ES-I3 (cell line): ENCODE measurements around the gene LDLRAD4.

Experiments
- H3K36me3 ChIP-seq: 2 replicates; pipeline ENCODE4 v1.6.1; 2013; ENCODE audit warnings: mild to moderate bottlenecking, low read length, control low read depth, moderate library complexity; ENCODE audit not compliant: insufficient read depth
- H3K4me1 ChIP-seq: 2 replicates; pipeline ENCODE4 v1.6.1; 2013; ENCODE audit warnings: mild to moderate bottlenecking, control low read depth, low read length; ENCODE audit not compliant: insufficient read depth
- H3K9ac ChIP-seq: 2 replicates; pipeline ENCODE4 v1.6.1; 2013; ENCODE audit warnings: low read depth, mild to moderate bottlenecking, low read length, moderate library complexity
- H3K9me3 ChIP-seq: 2 replicates; pipeline ENCODE4 v1.6.1; 2013; ENCODE audit warnings: mild to moderate bottlenecking, low read length, moderate library complexity; ENCODE audit not compliant: control insufficient read depth, insufficient read depth

The LDLRAD4 gene

GRCh38 chr18:13618760-13619438 lies 400.3 kb downstream of the LDLRAD4 start:
- H3K4me1 ChIP-seq, result no peaks in the 10 kb centered on the region
- H3K36me3 ChIP-seq, result no peaks in the 10 kb centered on the region
- H3K9ac ChIP-seq, result no peak overlapping the region

GRCh38 chr18:13619505-13620205 lies 401.1 kb downstream of the LDLRAD4 start:
- no peaks in the 10 kb centered on the region for H3K36me3 ChIP-seq
- no peaks in the 10 kb centered on the region for H3K4me1 ChIP-seq
- no peaks in the 10 kb centered on the region for H3K9me3 ChIP-seq
- no peak overlapping the region for H3K9ac ChIP-seq

More at GRCh38 chr18:13618760-13619438, 400.3 kb downstream of the LDLRAD4 start:
- H3K9me3 ChIP-seq, result no peaks in the 10 kb centered on the region

DNA sequence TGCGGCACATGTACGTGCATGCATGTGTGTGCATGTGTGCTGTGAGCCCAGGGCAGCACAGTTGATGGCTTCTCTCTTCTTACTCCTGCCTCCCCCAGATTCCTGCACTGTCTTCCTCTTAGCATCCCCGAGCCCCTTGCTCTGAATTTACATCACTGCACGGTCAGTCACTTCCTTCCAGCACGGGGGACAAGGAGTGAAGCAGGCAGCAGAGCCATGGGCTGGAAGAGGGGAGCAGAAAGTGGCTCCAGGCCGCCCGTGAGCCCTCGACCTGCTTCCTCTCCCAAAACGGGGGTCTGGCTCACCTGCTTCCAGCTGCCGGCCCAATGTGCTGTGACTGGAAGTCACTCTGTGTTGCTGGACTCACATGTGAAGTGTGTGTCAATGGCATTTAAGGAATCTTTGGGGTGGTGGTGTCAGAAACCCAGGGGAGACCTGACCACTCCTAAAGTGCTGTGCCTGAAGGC lies 401.7 kb downstream of the LDLRAD4 start:
- Histone ChIP-seq H3K9me3 (no peaks in the 10 kb centered on the region), H3K36me3 (no peaks in the 10 kb centered on the region), H3K4me1 (no peaks in the 10 kb centered on the region), H3K9ac (no peak overlapping the region)

- H3K4me1 ChIP-seq, result no peaks in the 10 kb centered on the region
- H3K36me3 ChIP-seq, result no peaks in the 10 kb centered on the region
- no peak overlapping the region for H3K9ac ChIP-seq
These were observed 402.4 kb downstream of the LDLRAD4 start for GRCh38 chr18:13620818-13621445.

GRCh38 chr18:13621446-13621849 lies 402.9 kb downstream of the LDLRAD4 start:
- H3K9me3 ChIP-seq, result no peaks in the 10 kb centered on the region
- H3K9ac ChIP-seq, result no peak overlapping the region
- H3K36me3 ChIP-seq, result no peaks in the 10 kb centered on the region
- no peaks in the 10 kb centered on the region for H3K4me1 ChIP-seq

More at GRCh38 chr18:13620818-13621445, 402.4 kb downstream of the LDLRAD4 start:
- H3K9me3 ChIP-seq, result no peaks in the 10 kb centered on the region

- H3K36me3 ChIP-seq, result no peaks in the 10 kb centered on the region
- no peak overlapping the region for H3K9ac ChIP-seq
- H3K4me1 ChIP-seq, result no peaks in the 10 kb centered on the region
These were observed 403.5 kb downstream of the LDLRAD4 start for GRCh38 chr18:13621886-13622619.

DNA sequence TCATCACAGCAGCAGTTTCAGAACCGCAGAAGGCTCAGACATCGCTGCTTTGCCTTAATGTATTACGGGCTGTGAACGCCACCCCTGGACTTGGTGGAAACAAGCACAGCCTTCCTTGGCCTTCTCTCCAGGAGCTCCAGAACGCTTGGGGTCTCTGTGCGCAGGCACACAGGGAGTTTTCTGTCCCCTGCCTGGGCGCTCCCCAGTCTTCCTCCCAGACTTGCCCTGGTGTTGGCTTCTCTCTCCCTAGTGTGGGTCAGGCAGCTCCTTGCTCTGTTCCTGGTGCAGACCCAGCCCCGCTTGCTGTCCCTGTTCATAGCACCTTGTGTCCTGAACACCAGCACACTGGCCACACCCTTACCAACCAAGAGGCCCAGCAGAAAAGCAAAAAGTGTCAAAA lies 404.2 kb downstream of the LDLRAD4 start:
- no peak overlapping the region for H3K9ac ChIP-seq
- H3K4me1 ChIP-seq, result no peaks in the 10 kb centered on the region
- no peaks in the 10 kb centered on the region for H3K36me3 ChIP-seq
- H3K9me3 ChIP-seq, result no peaks in the 10 kb centered on the region

More at GRCh38 chr18:13621886-13622619, 403.5 kb downstream of the LDLRAD4 start:
- H3K9me3 ChIP-seq, result no peaks in the 10 kb centered on the region

DNA sequence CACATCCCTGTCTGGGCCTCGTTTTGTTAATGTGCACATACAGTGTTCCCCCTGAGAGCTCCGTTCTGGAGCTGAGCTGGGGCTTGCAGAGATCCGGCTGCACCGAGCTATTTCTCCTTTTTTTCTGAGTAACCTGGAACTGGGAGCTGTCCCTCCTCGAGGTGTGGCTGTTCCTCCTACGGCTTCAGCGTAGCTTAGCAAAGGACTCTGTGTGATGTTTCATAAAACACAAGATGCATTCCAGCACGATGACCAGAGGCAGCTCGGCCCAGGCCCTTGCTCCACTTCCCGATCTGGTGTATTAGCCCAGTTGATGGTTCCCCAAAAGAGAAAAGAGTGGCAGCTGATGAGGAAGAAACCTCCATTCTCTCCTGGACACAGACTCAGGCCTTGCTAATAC lies 404.8 kb downstream of the LDLRAD4 start:
- H3K9ac ChIP-seq, result no peak overlapping the region
- no peaks in the 10 kb centered on the region for H3K4me1 ChIP-seq
- H3K36me3 ChIP-seq, result no peaks in the 10 kb centered on the region
- H3K9me3 ChIP-seq, result no peaks in the 10 kb centered on the region

- H3K9ac ChIP-seq, result no peak overlapping the region
- no peaks in the 10 kb centered on the region for H3K36me3 ChIP-seq
- no peaks in the 10 kb centered on the region for H3K9me3 ChIP-seq
- H3K4me1 ChIP-seq, result no peaks in the 10 kb centered on the region
These were observed 405.3 kb downstream of the LDLRAD4 start for GRCh38 chr18:13623871-13624270.

DNA sequence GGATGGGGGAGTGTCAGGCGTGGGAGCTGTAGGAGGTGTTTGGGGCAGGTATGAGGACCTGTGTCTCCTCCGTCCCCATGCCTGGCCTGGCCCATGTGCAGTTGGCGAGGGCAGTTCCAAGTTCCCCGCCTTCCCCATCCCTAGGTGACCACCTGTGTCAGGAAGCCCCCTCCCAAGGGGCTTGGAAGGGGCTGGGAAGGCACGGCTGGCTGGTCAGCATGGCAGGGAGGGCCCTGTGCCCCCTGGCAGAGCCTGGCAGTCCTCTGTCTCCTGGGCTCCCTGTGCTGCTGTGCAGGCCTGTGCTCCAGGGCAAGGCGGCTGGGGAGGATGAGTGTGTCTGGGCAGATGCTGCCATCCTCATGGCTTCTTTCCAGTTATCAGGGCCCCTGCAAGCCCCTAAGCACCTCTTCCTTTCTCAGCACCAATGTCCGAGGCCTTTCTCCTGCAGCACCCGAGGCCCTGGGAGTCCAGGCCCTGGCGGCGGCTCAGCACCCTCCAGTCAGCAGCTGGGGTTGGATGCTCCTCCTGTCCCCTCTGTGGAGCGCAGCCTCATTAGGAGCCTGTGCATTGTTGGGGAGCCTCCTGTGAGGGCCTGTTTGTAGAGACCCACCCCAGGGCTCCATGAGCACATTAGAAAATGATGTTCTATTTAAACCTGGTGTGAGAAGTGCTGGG lies 406.1 kb downstream of the LDLRAD4 start:
- Histone ChIP-seq H3K9ac (no peak overlapping the region), H3K4me1 (peaks cover under 1% of the 10 kb centered on the region; the same call in 1 of the 2 replicates), H3K36me3 (no peaks in the 10 kb centered on the region), H3K9me3 (no peaks in the 10 kb centered on the region)

- Histone ChIP-seq H3K36me3 (no peaks in the 10 kb centered on the region), H3K9me3 (no peaks in the 10 kb centered on the region), H3K4me1 (peaks cover 4% of the 10 kb centered on the region), H3K9ac (no peak overlapping the region)
These were observed 406.8 kb downstream of the LDLRAD4 start for GRCh38 chr18:13625355-13625754.

GRCh38 chr18:13625843-13626543 lies 407.4 kb downstream of the LDLRAD4 start:
- Histone ChIP-seq H3K36me3 (no peaks in the 10 kb centered on the region), H3K4me1 (peaks cover 4% of the 10 kb centered on the region), H3K9me3 (no peaks in the 10 kb centered on the region), H3K9ac (no peak overlapping the region)

DNA sequence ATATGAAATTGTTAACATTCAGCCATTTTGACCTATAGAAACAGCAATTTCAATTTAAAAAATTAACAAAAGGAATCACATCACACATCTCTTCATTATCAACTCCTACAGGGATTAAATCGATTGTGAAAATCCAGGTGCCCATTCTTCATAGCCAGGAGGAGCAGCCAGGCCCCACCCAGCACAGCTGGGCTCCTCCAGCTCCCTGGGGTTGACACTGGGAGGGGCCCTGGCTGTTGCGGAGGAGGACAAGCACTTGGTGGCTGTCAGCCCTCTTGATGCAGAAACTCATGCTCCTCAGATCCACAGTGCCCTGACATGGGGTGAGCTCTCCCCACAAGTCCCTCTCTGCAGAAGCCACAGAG lies 408.0 kb downstream of the LDLRAD4 start:
- no peaks in the 10 kb centered on the region for H3K9me3 ChIP-seq
- H3K4me1 ChIP-seq, result peaks cover 4% of the 10 kb centered on the region
- H3K36me3 ChIP-seq, result no peaks in the 10 kb centered on the region
- no peak overlapping the region for H3K9ac ChIP-seq
